ENCODE results near the gene SPATA20.

DNA sequence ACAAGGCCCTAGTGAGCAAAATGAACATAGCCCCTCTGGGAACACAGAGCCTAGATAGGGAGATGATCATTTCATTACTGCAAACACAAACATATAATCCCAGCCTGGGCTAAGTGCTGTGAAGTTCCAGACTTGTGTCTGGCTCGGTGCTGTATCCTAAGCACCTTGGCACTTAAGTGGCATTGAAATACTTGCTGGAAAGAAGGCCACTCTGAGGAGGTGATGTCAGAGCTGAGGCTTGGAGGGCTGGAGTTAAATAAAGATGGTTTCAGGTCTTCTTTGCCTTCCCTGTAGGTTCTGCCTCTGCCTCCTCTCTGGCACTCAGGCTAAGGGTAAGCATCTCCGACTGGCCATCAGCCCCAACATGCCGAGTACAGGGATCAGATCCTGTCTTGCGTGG, 11.1 kb downstream of the SPATA20 start:
- TF ChIP-seq, protein P1, sequence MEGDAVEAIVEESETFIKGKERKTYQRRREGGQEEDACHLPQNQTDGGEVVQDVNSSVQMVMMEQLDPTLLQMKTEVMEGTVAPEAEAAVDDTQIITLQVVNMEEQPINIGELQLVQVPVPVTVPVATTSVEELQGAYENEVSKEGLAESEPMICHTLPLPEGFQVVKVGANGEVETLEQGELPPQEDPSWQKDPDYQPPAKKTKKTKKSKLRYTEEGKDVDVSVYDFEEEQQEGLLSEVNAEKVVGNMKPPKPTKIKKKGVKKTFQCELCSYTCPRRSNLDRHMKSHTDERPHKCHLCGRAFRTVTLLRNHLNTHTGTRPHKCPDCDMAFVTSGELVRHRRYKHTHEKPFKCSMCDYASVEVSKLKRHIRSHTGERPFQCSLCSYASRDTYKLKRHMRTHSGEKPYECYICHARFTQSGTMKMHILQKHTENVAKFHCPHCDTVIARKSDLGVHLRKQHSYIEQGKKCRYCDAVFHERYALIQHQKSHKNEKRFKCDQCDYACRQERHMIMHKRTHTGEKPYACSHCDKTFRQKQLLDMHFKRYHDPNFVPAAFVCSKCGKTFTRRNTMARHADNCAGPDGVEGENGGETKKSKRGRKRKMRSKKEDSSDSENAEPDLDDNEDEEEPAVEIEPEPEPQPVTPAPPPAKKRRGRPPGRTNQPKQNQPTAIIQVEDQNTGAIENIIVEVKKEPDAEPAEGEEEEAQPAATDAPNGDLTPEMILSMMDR (IDR thresholded peaks at IDR 0.05) = no peak
- TF ChIP-seq, protein P2, sequence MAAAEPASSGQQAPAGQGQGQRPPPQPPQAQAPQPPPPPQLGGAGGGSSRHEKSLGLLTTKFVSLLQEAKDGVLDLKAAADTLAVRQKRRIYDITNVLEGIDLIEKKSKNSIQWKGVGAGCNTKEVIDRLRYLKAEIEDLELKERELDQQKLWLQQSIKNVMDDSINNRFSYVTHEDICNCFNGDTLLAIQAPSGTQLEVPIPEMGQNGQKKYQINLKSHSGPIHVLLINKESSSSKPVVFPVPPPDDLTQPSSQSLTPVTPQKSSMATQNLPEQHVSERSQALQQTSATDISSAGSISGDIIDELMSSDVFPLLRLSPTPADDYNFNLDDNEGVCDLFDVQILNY (CRISPR knock-in tag; IDR thresholded peaks at IDR 0.05) = no peak
- TF ChIP-seq ZBTB21 (CRISPR knock-in tag; IDR thresholded peaks at IDR 0.05; ENCODE audit: borderline replicate concordance) (no peak), TEAD1 (CRISPR knock-in tag; IDR thresholded peaks at IDR 0.05) (no peak), ZBTB43 (CRISPR knock-in tag; IDR thresholded peaks at IDR 0.05) (no peak), NR2C2 (CRISPR knock-in tag; IDR thresholded peaks at IDR 0.05) (no peak), E2F4 (CRISPR knock-in tag; IDR thresholded peaks at IDR 0.05; ENCODE audit: borderline replicate concordance, low read depth) (no peak), ARID4B (CRISPR knock-in tag; IDR thresholded peaks at IDR 0.05; ENCODE audit: borderline replicate concordance) (no peak)
- TF ChIP-seq, protein P3, sequence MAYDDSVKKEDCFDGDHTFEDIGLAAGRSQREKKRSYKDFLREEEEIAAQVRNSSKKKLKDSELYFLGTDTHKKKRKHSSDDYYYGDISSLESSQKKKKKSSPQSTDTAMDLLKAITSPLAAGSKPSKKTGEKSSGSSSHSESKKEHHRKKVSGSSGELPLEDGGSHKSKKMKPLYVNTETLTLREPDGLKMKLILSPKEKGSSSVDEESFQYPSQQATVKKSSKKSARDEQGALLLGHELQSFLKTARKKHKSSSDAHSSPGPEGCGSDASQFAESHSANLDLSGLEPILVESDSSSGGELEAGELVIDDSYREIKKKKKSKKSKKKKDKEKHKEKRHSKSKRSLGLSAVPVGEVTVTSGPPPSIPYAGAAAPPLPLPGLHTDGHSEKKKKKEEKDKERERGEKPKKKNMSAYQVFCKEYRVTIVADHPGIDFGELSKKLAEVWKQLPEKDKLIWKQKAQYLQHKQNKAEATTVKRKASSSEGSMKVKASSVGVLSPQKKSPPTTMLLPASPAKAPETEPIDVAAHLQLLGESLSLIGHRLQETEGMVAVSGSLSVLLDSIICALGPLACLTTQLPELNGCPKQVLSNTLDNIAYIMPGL (CRISPR knock-in tag; IDR thresholded peaks at IDR 0.05) = no peak
